HG03432 (cell line): ENCODE measurements around the gene NCAM2.
"Not testable (repeated sequence)": the region's sequence is repeated elsewhere in the genome, so short reads cannot be mapped to it uniquely, and the experiment has no call there.

Source experiments
- ATAC-seq: cut with Tn5 transposase; IDR thresholded peaks from one replicate; pipeline ENCODE4 v1.9.1; 2021; ENCODE audit warnings: mild to moderate bottlenecking, moderate library complexity; ENCODE audit not compliant: unreplicated experiment

The NCAM2 gene

GRCh38 chr21:21101911-21102310 lies 103.7 kb downstream of the NCAM2 start:
- ATAC-seq: no peak

GRCh38 chr21:21102896-21103295 lies 104.7 kb downstream of the NCAM2 start:
- no peak for ATAC-seq

GRCh38 chr21:21103692-21104091 lies 105.5 kb downstream of the NCAM2 start:
- no peak for ATAC-seq

- ATAC-seq: no peak
Measured at GRCh38 chr21:21109736-21110135, 111.5 kb downstream of the NCAM2 start.

GRCh38 chr21:21111309-21111920 lies 113.2 kb downstream of the NCAM2 start:
- no peak for ATAC-seq

- no peak for ATAC-seq
Measured at GRCh38 chr21:21114461-21114860, 116.3 kb downstream of the NCAM2 start.

GRCh38 chr21:21119091-21119490 lies 120.9 kb downstream of the NCAM2 start:
- no peak for ATAC-seq

GRCh38 chr21:21122680-21123079 lies 124.5 kb downstream of the NCAM2 start:
- no peak for ATAC-seq

GRCh38 chr21:21132390-21132789 lies 134.2 kb downstream of the NCAM2 start:
- no peak for ATAC-seq

- no peak for ATAC-seq
Measured at GRCh38 chr21:21137986-21138385, 139.8 kb downstream of the NCAM2 start.

- ATAC-seq: no peak
Measured at GRCh38 chr21:21146587-21147373, 148.6 kb downstream of the NCAM2 start.

GRCh38 chr21:21147374-21147745 lies 149.2 kb downstream of the NCAM2 start:
- no peak for ATAC-seq

GRCh38 chr21:21148009-21148408 lies 149.8 kb downstream of the NCAM2 start:
- ATAC-seq: no peak

- ATAC-seq: no peak
Measured at GRCh38 chr21:21148514-21148913, 150.3 kb downstream of the NCAM2 start.

- ATAC-seq: not testable (repeated sequence)
Measured at GRCh38 chr21:21149445-21149844, 151.2 kb downstream of the NCAM2 start.

GRCh38 chr21:21151231-21151630 lies 153.0 kb downstream of the NCAM2 start:
- ATAC-seq: no peak

- no peak for ATAC-seq
Measured at GRCh38 chr21:21156397-21156796, 158.2 kb downstream of the NCAM2 start.

GRCh38 chr21:21156957-21157356 lies 158.7 kb downstream of the NCAM2 start:
- no peak for ATAC-seq

- ATAC-seq: no peak
Measured at GRCh38 chr21:21158376-21158918, 160.2 kb downstream of the NCAM2 start.

GRCh38 chr21:21159253-21159899 lies 161.2 kb downstream of the NCAM2 start:
- no peak for ATAC-seq

- no peak for ATAC-seq
Measured at GRCh38 chr21:21162786-21163185, 164.6 kb downstream of the NCAM2 start.

GRCh38 chr21:21163904-21164303 lies 165.7 kb downstream of the NCAM2 start:
- ATAC-seq: peak; percentile 88
